PC-3 (cell line): ENCODE results near the gene FOXO1.

Experiments used
- CTCF ChIP-seq: fragments of 300-600 bp; sonication (generic); conservative IDR thresholded peaks from 2 replicates; pipeline ENCODE4 v1.5.1; 2017; ENCODE audit warnings: antibody characterized with exemption, low read depth, mild to moderate bottlenecking, low read length
- EZH2 ChIP-seq: fragments of 300-600 bp; sonication (generic); IDR thresholded peaks from one replicate; pipeline ENCODE4 v1.6.1; 2017; ENCODE audit warnings: antibody characterized with exemption, mild to moderate bottlenecking, low read length; ENCODE audit not compliant: unreplicated experiment
- EZH2phosphoT487 ChIP-seq: fragments of 300-600 bp; sonication (generic); IDR thresholded peaks from 2 replicates; pipeline ENCODE4 v1.6.1; 2018; ENCODE audit warnings: mild to moderate bottlenecking, antibody characterized with exemption, low read length, borderline replicate concordance

GRCh38 chr13:40656358-40656757 is 10.1 kb downstream of the FOXO1 start:
- TF ChIP-seq CTCF (no peak), EZH2 (no peak), EZH2phosphoT487 (no peak)
